Esophagus squamous epithelium (tissue), 5 donors: Measurements from ENCODE around the gene DHRS4. TPM values are rescaled to one million over a fixed set of nuclear protein-coding genes. Genes with fewer than 3 reads are reported as not detected.

Experiments used
- DNase-seq: peaks from one replicate; lab custom pipeline; 2025; lab: John Stamatoyannopoulos, UW
- H3K27ac ChIP-seq, 4 donors: fragments of 200-600 bp; sonication (generic); one replicate each; pipeline ENCODE4 v1.5.1; 2016 to 2019; ENCODE audit warnings: mild to moderate bottlenecking in 1 of 4
- H3K27me3 ChIP-seq, 4 donors: fragments of 200-600 bp; sonication (generic); 1 replicate in 3 of 4; 2 replicates in 1 of 4; pipeline versions ENCODE4 v1.5.1 to v1.6.0; 2017 to 2021; ENCODE audit warnings: antibody characterized with exemption in 1 of 4
- H3K36me3 ChIP-seq, 3 donors: fragments of 200-600 bp; sonication (generic); one replicate each; pipeline ENCODE4 v1.5.1; 2016 to 2019
- H3K4me1 ChIP-seq, 3 donors: fragments of 200-600 bp; sonication (generic); one replicate each; pipeline ENCODE4 v1.5.1; 2017 to 2019
- H3K4me3 ChIP-seq, 4 donors: fragments of 200-600 bp; sonication (generic); 1 replicate in 3 of 4; 2 replicates in 1 of 4; pipeline ENCODE4 v1.5.1; 2016 to 2019; ENCODE audit warnings: mild to moderate bottlenecking in 2 of 4, moderate library complexity in 1 of 4
- H3K9me3 ChIP-seq, 3 donors: fragments of 200-600 bp; sonication (generic); one replicate each; pipeline ENCODE4 v1.5.1; 2016 to 2019
- CTCF ChIP-seq, 6 experiments: fragments of 450-650 bp in 4 of 6; fragments of 200-600 bp in 2 of 6; sonication (generic) in 2 of 6; IDR thresholded peaks; one replicate each; pipeline ENCODE4 v1.5.1; 2016 to 2019; ENCODE audit warnings: antibody characterized with exemption in 6 of 6, mild to moderate bottlenecking in 4 of 6, moderate library complexity in 4 of 6
- POLR2A ChIP-seq, 4 donors: fragments of 450-650 bp; IDR thresholded peaks; one replicate each; pipeline ENCODE4 v1.6.1; 2017; ENCODE audit warnings: antibody characterized with exemption in 4 of 4, mild to moderate bottlenecking in 4 of 4, moderate library complexity in 3 of 4
- WGBS, 2 donors: methylation state at CpG; one replicate each; pipeline ENCODE4 v1.1.5; 2018; 5-methylcytosine and 5-hydroxymethylcytosine counted together
- intact Hi-C: fragments of 100-400 bp; cut with DNase I; formaldehyde crosslinking; loops from one replicate; pipeline ENCODE4 v1.15.0; 2022
- total RNA-seq, 4 donors: library from RNA; depleted of rRNA; stranded (reverse); fragments of >200 nt; gene quantifications; one replicate each; pipeline ENCODE4 v1.1.0, GENCODE V29; 2016
- donor health status: DM: yes; HTN: yes; CAD: no.

The DHRS4 gene
- total RNA-seq, 4 donors from 2014 or later: 27.5 to 46.0 (median 38.0) TPM

GRCh38 chr14:23938823-23939222, 14.7 kb upstream of the DHRS4 start:
- TF ChIP-seq CTCF (IDR thresholded peaks at IDR 0.05) (no peak), POLR2A (IDR thresholded peaks at IDR 0.05) (no peak)
- intact Hi-C loops: no loop called here
- Histone ChIP-seq H3K27me3 (no peaks in the 10 kb centered on the region), H3K27ac (no peak overlapping the region), H3K4me1 (peaks cover 0 to 9% (median 0%) of the 10 kb centered on the region in 3 donors), H3K36me3 (peaks cover 0 to 23% (median 12%) of the 10 kb centered on the region in 3 donors), H3K4me3 (no peak overlapping the region), H3K9me3 (no peaks in the 10 kb centered on the region)
- no peak for DNase-seq
- WGBS, 2 donors: 74 to 81% methylated on average over 1 of the region's 1 CpG

GRCh38 chr14:23939607-23940326, 13.8 kb upstream of the DHRS4 start:
- H3K36me3 ChIP-seq: peaks cover 0 to 23% (median 12%) of the 10 kb centered on the region in 3 donors
- WGBS, 2 donors: 78 to 86% methylated on average over 3 of the region's 3 CpGs
- H3K27ac ChIP-seq: no peak overlapping the region
- no peak for DNase-seq
- H3K4me3 ChIP-seq: no peak overlapping the region
- H3K27me3 ChIP-seq: no peaks in the 10 kb centered on the region
- intact Hi-C loops: no loop called here
- no peaks in the 10 kb centered on the region for H3K9me3 ChIP-seq
- TF ChIP-seq CTCF (IDR thresholded peaks at IDR 0.05): no peak
- no peak for TF ChIP-seq POLR2A (IDR thresholded peaks at IDR 0.05)
- peaks cover 0 to 18% (median 5%) of the 10 kb centered on the region in 3 donors for H3K4me1 ChIP-seq

- H3K27me3 ChIP-seq: no peaks in the 10 kb centered on the region
- H3K4me1 ChIP-seq: peaks cover 0 to 20% (median 5%) of the 10 kb centered on the region in 3 donors
- WGBS, 2 donors: 63 to 76% methylated on average over 3 of the region's 3 CpGs
- H3K36me3 ChIP-seq: peaks cover 0 to 23% (median 12%) of the 10 kb centered on the region in 3 donors
- no peak overlapping the region for H3K4me3 ChIP-seq
- DNase-seq: no peak
- H3K9me3 ChIP-seq: no peaks in the 10 kb centered on the region
- H3K27ac ChIP-seq: no peak overlapping the region
- no peak for TF ChIP-seq POLR2A (IDR thresholded peaks at IDR 0.05)
- no peak for TF ChIP-seq CTCF (IDR thresholded peaks at IDR 0.05)
- intact Hi-C loops: no loop called here
Measured at GRCh38 chr14:23941230-23941629, 12.3 kb upstream of the DHRS4 start.

- H3K27me3 ChIP-seq: no peaks in the 10 kb centered on the region
- DNase-seq: no peak
- intact Hi-C loops: no loop called here
Measured at GRCh38 chr14:23941669-23942068, 11.9 kb upstream of the DHRS4 start.

More at GRCh38 chr14:23941669-23942068, 11.9 kb upstream of the DHRS4 start:
- TF ChIP-seq CTCF (IDR thresholded peaks at IDR 0.05): no peak
- TF ChIP-seq POLR2A (IDR thresholded peaks at IDR 0.05): no peak
- peaks cover 0 to 23% (median 12%) of the 10 kb centered on the region in 3 donors for H3K36me3 ChIP-seq
- no peaks in the 10 kb centered on the region for H3K9me3 ChIP-seq
- H3K4me1 ChIP-seq: peaks cover 0 to 20% (median 5%) of the 10 kb centered on the region in 3 donors
- no peak overlapping the region for H3K4me3 ChIP-seq
- H3K27ac ChIP-seq: no peak overlapping the region
